HepG2 (cell line): ENCODE measurements around the gene TMEM33. TPM values are rescaled to one million over a fixed set of nuclear protein-coding genes. Genes with fewer than 3 reads are reported as not detected.
A peak's percentile ranks its signal among the peaks of the same experiment; 100 is the strongest.

ENCODE experiments used
- ATAC-seq: fragments of 200-7000 bp; cut with Tn5 transposase; 3 replicates; pipeline ENCODE4 v1.9.1; 2020; ENCODE audit warnings: mild to moderate bottlenecking, moderate library complexity
- BruUV-seq: library from RNA; stranded (reverse); fragments of 400-500 nt; replicated peaks from 2 replicates; lab custom pipeline; 2021; lab: Mats Ljungman, UMichigan
- CTCF ChIA-PET: fragments of 300-600 bp; formaldehyde crosslinking; extraction: SDS; loops from one replicate; lab custom pipeline; 2021; ENCODE audit warnings: low total read pairs, inconsistent platforms, low intra/inter-chr PET ratio; lab: Yijun Ruan, JAX
- POLR2A ChIA-PET: fragments of 350-600 bp; sonication (Branson Sonifier 250); formaldehyde crosslinking; loops from one replicate; lab custom pipeline; 2020; ENCODE audit warnings: antibody characterized with exemption, inconsistent platforms; lab: Yijun Ruan, JAX
- DNase-seq: peaks from one replicate; pipeline ENCODE4 v3.0.0-alpha.2; 2015; ENCODE audit warnings: low spot score
- FAIRE-seq: peaks from 3 replicates; lab custom pipeline; 2011; peaks lifted over from hg19 to GRCh38; lab: Jason Lieb, UNC
- H2AFZ ChIP-seq: one replicate; pipeline ENCODE4 v1.6.1; 2011; ENCODE audit warnings: low read length, inconsistent platforms
- H3K27ac ChIP-seq: fragments of 300-600 bp; 3 replicates; pipeline ENCODE4 v1.8.0; 2011; ENCODE audit warnings: mixed run types, mild to moderate bottlenecking, mixed read lengths, low read length, inconsistent platforms; ENCODE audit not compliant: insufficient read depth; ENCODE audit errors: extremely low read length
- H3K27me3 ChIP-seq, 2 experiments: fragments of 200-600 bp in 1 of 2; 2 replicates in 1 of 2; 3 replicates in 1 of 2; pipeline versions ENCODE4 v1.6.0 to v1.8.0; 2011; ENCODE audit warnings: low read length in 2 of 2, mild to moderate bottlenecking in 2 of 2, moderate library complexity in 2 of 2, inconsistent platforms in 1 of 2; ENCODE audit not compliant: insufficient read depth in 2 of 2, control insufficient read depth in 1 of 2
- H3K36me3 ChIP-seq, 2 experiments: fragments of 200-600 bp in 1 of 2; replicated peaks in 1 of 2; 2 replicates in 1 of 2; 3 replicates in 1 of 2; pipeline versions ENCODE4 v1.5.1 to v1.8.0; 2011; ENCODE audit warnings: low read length in 2 of 2, inconsistent platforms in 1 of 2; ENCODE audit not compliant: insufficient read depth in 2 of 2, control insufficient read depth in 1 of 2
- H3K4me1 ChIP-seq: 2 replicates; pipeline ENCODE4 v1.5.1; 2012; ENCODE audit warnings: low read length, inconsistent platforms; ENCODE audit not compliant: insufficient read depth
- H3K4me2 ChIP-seq: 2 replicates; pipeline ENCODE4 v1.6.0; 2011; ENCODE audit warnings: low read depth, low read length, inconsistent platforms
- H3K4me3 ChIP-seq, 3 experiments: fragments of 200-600 bp in 1 of 3; sonication (generic), shearing (Covaris generic) in 1 of 3; replicated peaks in 1 of 3; 2 replicates each; pipeline ENCODE4 v1.5.1; 2011 to 2016; ENCODE audit warnings: low read length in 3 of 3, inconsistent platforms in 2 of 3, low read depth in 2 of 3, mild to moderate bottlenecking in 2 of 3, control low read depth in 1 of 3, mixed read lengths in 1 of 3; ENCODE audit not compliant: insufficient read depth in 1 of 3
- H3K79me2 ChIP-seq: one replicate; pipeline ENCODE4 v1.6.1; 2011; ENCODE audit warnings: low read length, inconsistent platforms; ENCODE audit not compliant: insufficient read depth
- H3K9ac ChIP-seq: 2 replicates; pipeline ENCODE4 v1.6.0; 2011; ENCODE audit warnings: mild to moderate bottlenecking, low read depth, low read length, inconsistent platforms; ENCODE audit not compliant: insufficient read depth
- H3K9me3 ChIP-seq: 2 replicates; pipeline ENCODE4 v1.5.1; 2012; ENCODE audit warnings: mild to moderate bottlenecking, low read length
- H4K20me1 ChIP-seq: 2 replicates; pipeline ENCODE4 v1.6.0; 2011; ENCODE audit warnings: inconsistent platforms, mild to moderate bottlenecking, low read length, moderate library complexity; ENCODE audit not compliant: insufficient read depth
- CENPBD1 ChIP-seq: sonication (generic); formaldehyde crosslinking; IDR thresholded peaks from 2 replicates; pipeline ENCODE4 v1.8.0; 2022; ENCODE audit warnings: missing genetic modification reagents, low read depth, mild to moderate bottlenecking, borderline replicate concordance
- DMTF1 ChIP-seq: sonication (generic); formaldehyde crosslinking; IDR thresholded peaks from 2 replicates; pipeline ENCODE4 v1.4.0; 2020; ENCODE audit warnings: mild to moderate bottlenecking, missing genetic modification reagents
- FOXK1 ChIP-seq: sonication (generic); formaldehyde crosslinking; IDR thresholded peaks from 2 replicates; pipeline ENCODE4 v1.4.0; 2020; ENCODE audit warnings: low read depth, missing genetic modification reagents, borderline replicate concordance
- HNRNPLL ChIP-seq: fragments of 200-400 bp; formaldehyde crosslinking; IDR thresholded peaks from 2 replicates; pipeline ENCODE4 v1.6.1; 2017; ENCODE audit warnings: mild to moderate bottlenecking, low read depth, low read length; ENCODE audit not compliant: poor library complexity, severe bottlenecking
- HNRNPUL1 ChIP-seq: fragments of 200-400 bp; formaldehyde crosslinking; IDR thresholded peaks from 2 replicates; pipeline ENCODE4 v1.6.1; 2017; ENCODE audit warnings: low read depth, mild to moderate bottlenecking, low read length, moderate library complexity
- JDP2 ChIP-seq: sonication (generic); formaldehyde crosslinking; IDR thresholded peaks from 2 replicates; pipeline ENCODE4 v1.8.1; 2022; ENCODE audit warnings: missing genetic modification reagents, borderline replicate concordance
- KLF16 ChIP-seq, 2 experiments: sonication (generic) in 1 of 2; formaldehyde crosslinking in 1 of 2; IDR thresholded peaks; 2 replicates each; pipeline versions ENCODE4 v1.6.1 to v1.8.0; 2016 to 2023; ENCODE audit warnings: missing genetic modification reagents in 2 of 2, missing compliant biosample characterization in 1 of 2
- PAX8 ChIP-seq: sonication (generic); formaldehyde crosslinking; IDR thresholded peaks from 2 replicates; pipeline ENCODE4 v1.8.0; 2022; ENCODE audit warnings: mild to moderate bottlenecking, missing genetic modification reagents, borderline replicate concordance
- SAP130 ChIP-seq: IDR thresholded peaks from 2 replicates; pipeline ENCODE4 v1.6.1; 2016; ENCODE audit warnings: low read depth
- SRF ChIP-seq: IDR thresholded peaks from 2 replicates; pipeline ENCODE4 v1.6.1; 2011; ENCODE audit warnings: mild to moderate bottlenecking, low read depth, low read length, moderate library complexity
- THRA ChIP-seq: sonication (generic); formaldehyde crosslinking; IDR thresholded peaks from 2 replicates; pipeline ENCODE4 v1.4.0; 2020; ENCODE audit warnings: missing genetic modification reagents, borderline replicate concordance
- ZNF138 ChIP-seq: sonication (generic); formaldehyde crosslinking; IDR thresholded peaks from 2 replicates; pipeline ENCODE4 v1.5.0; 2020; ENCODE audit warnings: mild to moderate bottlenecking, low read depth, missing genetic modification reagents
- ZNF143 ChIP-seq: sonication (generic); formaldehyde crosslinking; IDR thresholded peaks from 2 replicates; pipeline ENCODE4 v1.4.0; 2020; ENCODE audit warnings: missing genetic modification reagents
- ZNF251 ChIP-seq: sonication (generic); formaldehyde crosslinking; IDR thresholded peaks from 2 replicates; pipeline ENCODE4 v1.9.0; 2021; ENCODE audit warnings: mild to moderate bottlenecking, missing genetic modification reagents
- ZNF34 ChIP-seq: sonication (generic); formaldehyde crosslinking; IDR thresholded peaks from 2 replicates; pipeline ENCODE4 v1.4.0; 2020; ENCODE audit warnings: mild to moderate bottlenecking, missing genetic modification reagents, borderline replicate concordance
- WGBS: methylation state at CpG from one replicate; pipeline ENCODE4 v1.1.6; 2017; ENCODE audit warnings: low lambda C conversion rate; 5-methylcytosine and 5-hydroxymethylcytosine counted together
- in situ Hi-C: cut with HindIII; loops from 2 replicates; pipeline ENCODE4 v1.10.0; 2017; ENCODE audit warnings: low pct_unique_long_range_greater_than_20kb; ENCODE audit not compliant: extremely low pct_ligation_motif_present
- intact Hi-C: fragments of 100-400 bp; cut with micrococcal nuclease; formaldehyde crosslinking; loops from one replicate; pipeline ENCODE4 v1.10.0; 2022; ENCODE audit not compliant: unreplicated experiment
- polyA plus RNA-seq, 8 experiments: library from polyadenylated mRNA; depleted of rRNA in 3 of 8; stranded (reverse) in 7 of 8; unstranded in 1 of 8; fragments of >200 nt; fragmentation: Illumina TruSeq in 4 of 8; extraction: Trizol in 4 of 8; gene quantifications; 2 replicates each; pipeline versions ENCODE4 v1.2.1 to v1.2.3, GENCODE V29; 2011 to 2016; ENCODE audit warnings: low read depth in 4 of 8, missing spikeins in 1 of 8, mixed read lengths in 1 of 8; ENCODE audit not compliant: insufficient read depth in 1 of 8
- total RNA-seq, 5 experiments: library from RNA; depleted of rRNA; stranded (reverse); fragments of >200 nt; fragmentation: Illumina TruSeq; extraction: Trizol; gene quantifications; 2 replicates each; pipeline ENCODE4 v1.2.3, GENCODE V29; 2016; ENCODE audit warnings: low read depth in 1 of 5
- TF ChIP-seq, protein P1 (sequence below): sonication (generic); formaldehyde crosslinking; IDR thresholded peaks from 2 replicates; pipeline ENCODE4 v1.4.0; 2020; ENCODE audit warnings: missing genetic modification reagents; ENCODE audit errors: not compliant biosample characterization

Gene TMEM33
- total and polyA plus RNA-seq, 2 of the 13 experiments (the other 11 are each of a cell fraction or from before 2014, with no cell fraction given) = 36.1 to 66.6 TPM

GRCh38 chr4:41930139-41930831 is 4.9 kb upstream of the TMEM33 start (continued):
- TF ChIP-seq FOXK1 (CRISPR knock-in tag) = no peak
- no peak for TF ChIP-seq KLF16 (CRISPR knock-in tag; IDR thresholded peaks at IDR 0.05)
- TF ChIP-seq HNRNPLL = no peak
- TF ChIP-seq THRA = no peak
- no peak for TF ChIP-seq DMTF1 (CRISPR knock-in tag)
- TF ChIP-seq SAP130 = 0 out of 2 replicates have a peak, but pooled peaks have one; percentile 12

DNA sequence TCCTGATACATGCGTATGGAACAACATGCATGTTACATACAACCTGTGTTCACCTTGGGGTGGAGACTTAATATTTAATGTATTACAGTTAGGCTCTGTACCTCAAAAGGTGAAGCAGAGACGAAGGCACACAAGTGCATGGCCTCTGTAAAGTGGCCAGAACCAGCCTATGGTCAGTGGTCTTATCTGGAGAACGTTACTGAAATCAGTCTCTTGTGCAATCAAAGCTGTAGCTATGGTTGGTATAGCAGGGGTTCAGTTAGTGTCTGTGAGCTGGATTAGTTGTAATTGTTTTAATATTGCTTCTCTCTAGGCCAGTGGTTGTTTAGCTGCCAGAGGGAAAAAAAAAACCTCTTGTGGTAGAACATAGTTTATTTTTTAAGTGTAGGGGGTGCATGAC is 2.2 kb upstream of the TMEM33 start:
- intact Hi-C loops = no loop called here
- no peak for ATAC-seq

More for the DNA sequence above, 2.2 kb upstream of the TMEM33 start:
- Histone ChIP-seq H3K9me3 (no peaks in the 10 kb centered on the region), H3K4me2 (no peak overlapping the region), H4K20me1 (peaks cover 3% of the 10 kb centered on the region), H3K4me3 (no peak overlapping the region), H2AFZ (no peak overlapping the region), H3K4me1 (peaks cover 55% of the 10 kb centered on the region), H3K9ac (no peak overlapping the region), H3K27ac (no peak overlapping the region), H3K27me3 (no peaks in the 10 kb centered on the region; a peak in 1 of 5 replicates), H3K79me2 (peaks cover 27% of the 10 kb centered on the region), H3K36me3 (no peaks in the 10 kb centered on the region)
- WGBS = 71% methylated on average over 3 of the region's 3 CpGs
- TF ChIP-seq, protein P1, sequence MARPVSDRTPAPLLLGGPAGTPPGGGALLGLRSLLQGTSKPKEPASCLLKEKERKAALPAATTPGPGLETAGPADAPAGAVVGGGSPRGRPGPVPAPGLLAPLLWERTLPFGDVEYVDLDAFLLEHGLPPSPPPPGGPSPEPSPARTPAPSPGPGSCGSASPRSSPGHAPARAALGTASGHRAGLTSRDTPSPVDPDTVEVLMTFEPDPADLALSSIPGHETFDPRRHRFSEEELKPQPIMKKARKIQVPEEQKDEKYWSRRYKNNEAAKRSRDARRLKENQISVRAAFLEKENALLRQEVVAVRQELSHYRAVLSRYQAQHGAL (CRISPR knock-in tag) = no peak
- TF ChIP-seq PAX8 (CRISPR knock-in tag) (no peak), ZNF34 (CRISPR knock-in tag) (no peak), ZNF143 (CRISPR knock-in tag) (no peak), ZNF138 (CRISPR knock-in tag) (no peak), ZNF251 (CRISPR knock-in tag) (no peak), SRF (no peak), CENPBD1 (CRISPR knock-in tag) (no peak), HNRNPUL1 (no peak), JDP2 (CRISPR knock-in tag) (no peak)
- ChIA-PET POLR2A (no interaction called here), CTCF (no interaction called here)
- in situ Hi-C loops = no loop called here
- no TSS peak for BruUV-seq
- no peak for DNase-seq
- no peak for FAIRE-seq
